GM18870 (cell line): Measurements from ENCODE around the gene CALML5.

Source experiments
- ATAC-seq: cut with Tn5 transposase; IDR thresholded peaks from one replicate; pipeline ENCODE4 v1.9.1; 2021; ENCODE audit warnings: moderate library complexity; ENCODE audit not compliant: unreplicated experiment

Gene CALML5

DNA sequence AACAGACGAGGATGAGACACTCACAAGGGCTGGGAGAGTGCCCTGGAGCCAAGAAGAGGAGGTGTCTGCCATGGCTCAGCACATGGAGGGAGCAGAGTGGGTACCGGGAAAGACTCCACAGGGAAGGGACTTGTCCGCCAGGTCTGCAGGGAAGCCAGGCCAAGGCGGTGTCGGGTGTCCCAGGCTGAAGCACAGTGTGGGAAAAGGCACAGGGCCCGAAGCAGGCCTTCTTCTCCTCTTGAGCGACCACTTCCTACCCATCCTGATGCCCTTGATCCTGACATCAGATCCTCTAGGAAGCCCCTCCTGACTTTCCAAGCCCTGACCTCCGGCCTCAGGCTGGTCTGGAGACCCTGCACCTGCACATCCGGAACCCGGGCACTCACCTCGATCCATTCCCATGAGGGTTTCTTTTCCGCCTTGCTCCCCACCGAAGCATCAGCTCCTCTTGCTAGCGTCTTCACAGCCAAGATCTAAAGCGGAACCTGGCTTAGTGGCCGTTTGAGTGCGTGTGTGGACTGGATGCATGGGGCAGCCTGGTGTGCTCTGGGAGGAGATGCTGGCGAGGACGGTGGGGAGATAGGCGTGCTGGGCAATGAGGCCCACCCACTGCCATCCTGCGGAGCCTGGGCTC lies 33.8 kb upstream of the CALML5 start:
- ATAC-seq = no peak

DNA sequence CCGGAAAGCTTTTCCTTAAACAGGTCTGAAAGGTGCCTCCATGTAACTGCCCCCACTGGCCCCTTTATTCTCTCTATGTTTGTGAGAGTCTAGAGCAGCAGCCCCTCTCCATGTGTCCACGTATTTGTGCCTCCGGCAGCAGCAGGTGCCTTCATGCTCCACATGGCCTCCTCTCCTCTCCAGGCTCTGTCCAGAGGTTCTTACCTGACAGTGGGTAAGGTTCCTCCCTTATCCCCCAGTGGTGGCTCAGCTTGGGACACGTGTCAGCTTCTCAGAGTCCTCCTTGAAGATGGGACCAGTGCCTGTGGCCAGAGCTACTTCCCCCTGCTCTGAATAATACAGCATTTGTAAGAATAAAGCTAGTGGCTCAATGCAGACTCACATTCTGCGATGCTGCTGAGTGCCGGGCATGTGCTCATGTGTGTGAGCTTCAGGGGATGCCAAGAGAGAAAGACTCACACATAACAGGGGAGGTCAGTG lies 33.3 kb upstream of the CALML5 start:
- no peak for ATAC-seq

DNA sequence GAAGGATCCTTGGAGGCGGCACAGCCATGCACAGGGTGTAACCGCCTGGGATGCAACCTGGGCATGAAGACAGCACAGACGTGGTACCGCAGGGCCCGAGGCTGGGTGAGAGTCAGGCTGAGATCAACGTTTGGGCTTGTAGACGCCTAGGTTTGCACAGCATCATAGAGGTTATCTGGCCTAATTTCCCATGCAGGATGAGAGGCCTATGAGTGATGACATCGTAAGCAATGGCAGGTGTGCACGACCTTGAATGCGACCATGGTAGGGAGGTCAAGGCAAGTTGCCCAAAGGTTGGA lies 32.9 kb upstream of the CALML5 start:
- no peak for ATAC-seq

DNA sequence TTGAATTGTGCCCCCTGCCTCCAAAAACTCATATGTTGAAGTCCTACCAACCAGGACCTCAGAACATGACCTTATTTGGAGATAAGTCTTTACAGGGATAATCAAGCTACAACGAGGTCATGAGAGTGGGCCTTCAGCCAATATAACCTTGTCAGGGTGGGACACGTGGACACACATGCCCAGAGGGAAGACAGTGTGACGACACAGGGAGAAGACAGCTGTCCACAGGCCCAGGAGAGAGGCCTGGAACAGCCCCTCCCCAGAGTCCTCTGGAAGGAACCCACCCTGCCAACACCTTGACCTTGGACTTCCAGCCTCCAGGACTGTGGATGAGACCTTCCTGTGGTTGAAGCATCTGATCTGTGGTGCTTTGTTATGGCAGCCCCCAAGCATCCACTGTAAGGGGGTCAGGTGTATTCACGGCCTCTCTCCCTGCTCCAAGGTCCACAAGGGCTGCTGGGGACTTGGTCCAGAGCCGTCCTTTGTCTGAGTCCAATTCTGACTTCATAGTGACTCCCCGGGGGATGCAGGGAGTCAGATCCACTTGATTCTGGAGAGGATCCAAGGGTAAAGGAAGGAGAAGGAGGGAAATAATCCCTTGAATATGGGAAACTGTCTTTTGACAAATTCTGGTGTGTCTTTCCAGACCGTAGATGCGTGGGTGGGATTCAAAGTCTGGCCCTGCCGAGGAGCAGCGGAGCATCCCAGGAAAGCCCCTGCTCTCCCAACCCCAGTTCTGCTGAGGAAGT lies 32.4 kb upstream of the CALML5 start:
- ATAC-seq = no peak

DNA sequence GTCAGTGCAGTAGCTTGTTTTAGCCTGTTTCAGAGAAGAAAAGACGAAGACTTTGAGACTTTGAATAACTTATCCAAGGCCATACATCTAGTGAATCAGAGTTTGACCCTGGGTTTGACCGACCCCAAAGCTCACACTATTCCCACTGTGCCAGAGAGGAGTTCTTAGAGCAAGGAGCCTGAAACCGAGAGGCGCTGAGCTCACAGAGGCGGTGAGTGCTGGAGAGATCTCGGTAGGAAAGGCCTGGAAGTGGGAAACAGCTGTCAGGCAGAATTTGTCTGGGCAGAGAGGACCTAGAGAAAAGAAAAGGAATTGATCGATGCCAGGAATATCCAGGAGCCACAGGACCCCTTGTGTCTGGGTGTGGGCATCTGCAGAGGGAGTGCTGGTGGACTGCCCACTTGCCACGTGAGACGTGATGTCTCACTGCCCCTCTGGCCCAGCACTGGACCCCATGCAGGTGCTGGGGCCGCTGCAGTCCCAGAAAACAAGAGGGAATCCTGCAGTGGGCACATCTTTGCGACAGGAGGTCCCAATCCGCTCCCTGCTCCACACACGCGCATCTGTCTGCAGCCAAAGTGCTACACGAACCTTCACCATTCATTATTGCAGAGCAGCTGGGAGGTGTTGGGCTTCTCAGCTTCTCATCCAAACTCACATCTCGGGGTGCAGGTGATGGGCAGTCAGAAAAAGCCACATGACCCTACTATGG lies 31.6 kb upstream of the CALML5 start:
- no peak for ATAC-seq

DNA sequence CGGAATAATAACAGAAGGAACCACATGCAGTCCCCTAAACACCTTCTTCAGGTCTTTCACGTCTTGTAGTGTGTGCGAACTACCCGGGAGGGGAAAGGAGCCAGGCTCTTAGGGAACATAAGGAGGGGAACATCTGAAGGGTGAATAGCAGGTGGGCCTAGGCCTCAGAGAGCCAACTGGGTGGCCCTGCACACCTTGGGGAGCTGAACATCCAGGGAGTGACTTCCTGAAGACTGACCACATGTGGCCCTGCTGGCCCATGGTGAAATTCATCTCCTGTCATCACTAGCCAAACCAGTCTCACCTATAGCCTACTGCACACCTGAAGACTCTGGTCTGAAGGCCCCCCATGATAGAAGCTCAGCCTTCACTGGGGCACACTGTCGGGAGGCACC lies 31.0 kb upstream of the CALML5 start:
- ATAC-seq = no peak

DNA sequence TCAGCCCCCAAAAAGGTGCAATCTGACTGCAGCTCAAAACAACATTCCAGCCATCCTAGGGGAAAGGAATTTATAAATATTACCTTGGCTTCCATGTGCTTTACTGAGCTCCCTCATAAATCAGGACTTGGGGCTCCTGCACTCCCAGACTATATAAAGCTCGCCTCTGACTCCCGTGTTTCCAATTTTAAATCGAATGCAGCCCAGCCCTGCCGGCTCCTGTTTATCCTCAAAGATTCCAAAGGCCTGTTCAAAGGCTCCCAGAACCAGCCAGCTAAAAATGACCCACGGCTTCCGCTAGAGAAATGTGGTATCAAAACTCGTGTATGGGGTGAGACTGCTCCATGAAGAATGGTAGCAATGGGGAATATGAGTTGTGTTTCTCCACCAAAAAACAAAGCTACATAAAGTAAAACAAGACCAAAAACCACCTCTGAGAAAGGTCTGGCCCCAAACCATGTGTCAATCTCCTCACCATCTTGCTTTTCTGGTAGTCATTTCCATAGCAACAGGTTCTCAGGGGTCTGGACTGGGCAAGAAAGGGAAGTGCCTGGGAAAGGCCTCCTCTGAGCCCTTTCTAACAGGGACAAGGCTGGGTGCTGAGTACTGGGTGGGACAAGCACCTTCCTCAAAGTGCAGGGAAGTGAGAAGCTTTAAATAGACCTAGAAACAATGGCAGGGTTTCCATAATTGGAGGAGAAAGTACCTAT lies 30.5 kb upstream of the CALML5 start:
- no peak for ATAC-seq

DNA sequence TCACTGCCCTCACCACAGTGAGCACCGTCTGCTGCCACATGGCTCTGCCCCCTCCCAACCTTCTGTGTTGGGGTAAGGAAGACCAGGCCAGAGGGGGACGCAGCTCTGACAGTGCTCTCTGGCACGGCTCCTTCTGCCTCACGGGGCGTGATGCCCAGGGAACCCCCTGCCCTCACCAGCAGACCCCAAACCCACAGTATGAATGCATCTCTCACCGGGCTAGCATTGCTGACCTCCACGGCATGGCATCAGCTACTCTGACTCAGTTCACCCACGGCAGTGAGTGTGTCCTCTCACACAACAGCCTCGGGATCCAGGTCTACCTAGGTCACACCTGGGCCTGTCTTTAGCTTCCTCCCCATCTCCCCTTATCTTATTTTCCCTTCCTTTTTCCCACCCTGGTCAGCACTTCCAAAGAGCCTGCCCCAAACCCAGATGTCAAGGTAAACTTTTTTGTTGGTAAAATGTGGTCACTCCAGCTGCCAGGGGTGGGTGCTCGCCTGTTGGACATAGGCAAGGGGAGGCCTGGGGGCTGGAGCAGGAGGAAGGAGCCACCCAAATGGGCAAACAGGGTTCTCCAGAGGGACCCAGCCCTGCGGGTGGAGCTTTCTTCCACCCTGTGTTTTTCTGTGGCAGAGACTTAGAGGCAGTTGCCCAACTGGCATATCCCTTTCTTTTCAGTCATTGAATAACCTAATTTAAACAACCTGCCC lies 29.8 kb upstream of the CALML5 start:
- ATAC-seq = no peak

DNA sequence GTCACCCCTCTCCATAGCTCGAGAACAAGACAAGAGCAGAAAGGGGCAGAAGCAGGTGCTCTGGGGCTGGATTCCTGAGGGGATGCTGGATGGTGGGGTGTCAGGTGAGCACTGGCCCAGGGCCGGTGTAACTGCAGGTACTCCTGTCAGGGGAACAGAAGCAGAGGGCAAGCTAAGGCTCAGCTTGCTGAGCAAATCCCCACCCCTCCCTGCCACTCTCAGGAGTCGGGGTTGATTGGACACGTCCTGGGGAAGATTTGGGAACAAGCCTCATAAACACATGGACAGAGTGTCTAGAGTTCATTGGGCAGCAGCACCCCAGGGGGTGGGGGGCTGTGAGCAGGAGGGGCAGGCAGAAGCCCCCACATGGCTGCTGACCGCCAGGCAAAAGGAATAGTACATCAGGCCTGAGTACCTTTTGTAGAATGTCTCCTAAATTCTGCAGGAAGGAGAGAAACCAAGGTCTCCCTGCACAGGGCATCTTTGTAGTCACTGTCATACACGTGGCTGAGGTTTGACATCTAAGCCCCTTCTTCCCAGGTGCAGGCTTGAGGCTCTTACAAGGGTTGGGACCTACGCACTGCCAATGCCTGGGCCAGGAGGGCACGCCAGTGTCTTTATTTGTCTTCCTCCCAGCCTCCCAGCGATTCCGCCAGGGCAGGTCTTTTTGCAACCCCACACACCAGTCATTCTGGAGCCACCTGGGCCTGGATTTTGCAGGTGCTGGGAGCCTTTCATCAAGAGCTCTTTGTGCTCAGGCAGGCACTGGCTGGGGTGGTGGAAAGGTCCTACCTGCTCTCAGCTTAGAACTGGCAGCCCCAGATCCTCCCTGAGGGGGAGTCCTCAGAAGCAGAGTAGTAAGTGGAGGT lies 28.2 kb upstream of the CALML5 start:
- no peak for ATAC-seq

DNA sequence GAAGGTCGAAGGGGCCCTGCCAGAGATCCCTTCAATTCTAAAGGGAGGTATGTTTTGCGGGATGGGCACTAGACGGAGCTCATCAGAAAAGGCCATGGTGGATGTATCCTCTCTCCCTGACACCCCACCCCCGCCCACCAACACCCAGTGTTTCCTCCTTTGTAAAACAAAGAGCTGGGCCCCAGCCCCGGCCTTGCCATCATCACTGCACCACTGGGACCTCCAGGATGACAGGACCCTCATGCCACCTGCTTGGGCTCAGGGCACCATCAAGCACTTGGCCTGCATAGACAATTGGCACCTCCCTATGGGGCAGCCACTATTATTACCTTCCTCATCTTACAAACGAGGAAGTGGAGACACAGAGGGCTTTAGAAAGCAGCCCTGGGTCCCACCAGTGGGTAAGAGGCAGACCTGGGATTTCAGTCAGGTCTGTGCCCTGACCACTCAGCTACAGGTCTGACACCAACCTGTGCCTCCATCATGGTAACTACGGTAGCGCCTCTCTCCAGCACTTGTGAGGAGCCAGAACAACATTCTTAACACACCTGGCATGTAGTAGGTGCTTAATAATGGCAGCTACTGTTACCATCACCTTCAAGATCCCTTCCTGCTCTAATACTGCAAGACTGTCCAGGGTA lies 27.4 kb upstream of the CALML5 start:
- no peak for ATAC-seq

DNA sequence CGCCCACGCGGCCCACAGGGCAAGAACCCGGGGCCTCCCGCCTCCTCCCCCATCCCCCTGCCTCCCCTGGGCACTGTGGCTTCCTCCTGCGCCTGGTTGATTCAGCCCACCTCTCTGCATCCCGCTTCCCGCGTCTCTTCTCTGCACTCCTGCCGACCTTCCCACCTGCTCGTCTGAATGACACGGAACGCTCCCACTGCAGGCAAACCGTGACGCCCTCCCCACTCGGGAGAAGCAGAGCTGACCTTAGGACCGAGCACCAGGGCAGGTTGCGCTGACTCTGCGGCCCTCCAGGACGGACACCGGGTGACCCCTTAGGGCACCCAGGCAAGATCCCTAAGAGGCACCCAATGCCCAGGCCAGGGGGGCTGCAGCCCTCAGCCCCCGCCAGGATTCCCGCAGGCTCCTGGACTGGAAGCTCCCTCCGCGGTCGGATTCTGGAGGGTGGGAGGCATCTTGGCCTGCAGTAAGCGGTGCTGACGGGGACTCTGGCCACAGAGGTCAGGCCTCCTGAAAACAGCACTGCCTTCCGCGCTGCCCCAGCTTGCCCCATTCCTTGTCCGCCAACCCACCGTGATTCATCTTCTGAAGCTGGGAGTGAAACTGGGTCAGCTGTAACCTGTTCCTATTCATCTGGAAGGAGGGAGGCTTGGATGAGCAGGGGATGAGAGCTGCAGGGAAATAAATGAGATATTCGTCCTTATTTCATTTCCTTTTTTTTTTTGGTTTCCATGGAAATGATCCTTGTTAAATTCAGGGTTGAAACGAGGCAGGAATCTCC lies 26.4 kb upstream of the CALML5 start:
- no peak for ATAC-seq

DNA sequence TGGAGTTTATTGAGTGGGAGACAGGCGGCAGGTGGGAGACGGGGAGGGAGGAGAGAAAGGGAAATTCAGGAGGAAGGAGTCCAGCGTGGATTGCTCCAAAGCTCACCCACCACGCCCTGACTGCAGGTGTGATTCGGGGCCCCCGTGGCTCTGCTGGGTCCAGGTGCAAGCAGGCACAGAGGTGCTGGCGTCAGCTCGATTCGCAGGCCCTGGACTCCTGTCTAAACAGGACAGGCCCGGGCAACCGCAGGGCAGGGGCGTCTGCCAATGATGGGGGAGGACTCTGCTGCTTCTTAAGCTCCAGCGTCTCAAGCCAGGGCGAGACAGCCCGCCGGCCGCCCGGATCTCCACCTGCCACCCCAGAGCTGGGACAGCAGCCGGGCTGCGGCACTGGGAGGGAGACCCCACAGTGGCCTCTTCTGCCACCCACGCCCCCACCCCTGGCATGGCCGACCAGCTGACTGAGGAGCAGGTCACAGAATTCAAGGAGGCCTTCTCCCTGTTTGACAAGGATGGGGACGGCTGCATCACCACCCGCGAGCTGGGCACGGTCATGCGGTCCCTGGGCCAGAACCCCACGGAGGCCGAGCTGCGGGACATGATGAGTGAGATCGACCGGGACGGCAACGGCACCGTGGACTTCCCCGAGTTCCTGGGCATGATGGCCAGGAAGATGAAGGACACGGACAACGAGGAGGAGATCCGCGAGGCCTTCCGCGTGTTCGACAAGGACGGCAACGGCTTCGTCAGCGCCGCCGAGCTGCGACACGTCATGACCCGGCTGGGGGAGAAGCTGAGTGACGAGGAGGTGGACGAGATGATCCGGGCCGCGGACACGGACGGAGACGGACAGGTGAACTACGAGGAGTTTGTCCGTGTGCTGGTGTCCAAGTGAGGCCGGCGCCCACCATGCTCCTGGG lies 25.5 kb upstream of the CALML5 start, which contains the start of gene CALML3:
CALML3 (plus strand) TSS at position 321 of the 920 bp plus-strand sequence; CDS start at position 446, 125 bp downstream.
- ATAC-seq = no peak

DNA sequence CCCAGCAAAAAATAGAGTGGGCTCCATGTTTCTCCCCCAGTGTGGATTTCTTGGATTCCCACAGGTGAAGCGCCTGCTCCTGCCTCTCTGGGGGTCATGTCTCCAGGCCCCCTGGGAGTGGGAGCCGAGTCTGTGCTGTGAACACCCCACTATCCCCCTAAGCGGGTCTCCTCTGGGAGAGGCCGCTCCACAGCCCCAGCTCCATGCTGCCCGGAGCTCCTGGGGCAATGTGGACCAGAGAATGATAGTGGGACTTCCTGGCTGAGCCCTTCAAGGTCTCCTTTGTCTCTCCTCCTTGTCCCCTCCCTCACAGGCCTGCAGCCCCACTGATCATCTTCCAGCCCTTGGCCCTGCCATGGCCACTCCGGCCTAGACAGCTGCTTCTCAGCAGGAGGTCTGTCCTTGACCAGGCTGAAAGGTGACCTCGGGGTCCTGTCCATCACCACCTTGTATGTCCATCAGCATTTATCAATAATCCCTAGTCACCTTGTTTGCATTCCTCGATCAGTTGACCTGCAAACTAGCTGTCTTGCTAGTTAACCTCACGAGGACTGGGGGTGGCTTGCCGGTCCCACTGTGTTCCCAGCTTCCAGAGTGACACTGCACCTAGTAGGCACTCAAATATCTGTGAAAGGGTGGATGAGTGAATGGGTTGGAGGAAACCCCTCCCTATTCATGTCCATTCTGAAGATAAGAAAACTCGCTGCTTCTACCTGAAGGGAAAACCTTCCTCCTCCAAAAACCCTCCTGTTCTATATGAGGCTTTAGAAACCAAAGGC lies 24.6 kb upstream of the CALML5 start:
- ATAC-seq = no peak

DNA sequence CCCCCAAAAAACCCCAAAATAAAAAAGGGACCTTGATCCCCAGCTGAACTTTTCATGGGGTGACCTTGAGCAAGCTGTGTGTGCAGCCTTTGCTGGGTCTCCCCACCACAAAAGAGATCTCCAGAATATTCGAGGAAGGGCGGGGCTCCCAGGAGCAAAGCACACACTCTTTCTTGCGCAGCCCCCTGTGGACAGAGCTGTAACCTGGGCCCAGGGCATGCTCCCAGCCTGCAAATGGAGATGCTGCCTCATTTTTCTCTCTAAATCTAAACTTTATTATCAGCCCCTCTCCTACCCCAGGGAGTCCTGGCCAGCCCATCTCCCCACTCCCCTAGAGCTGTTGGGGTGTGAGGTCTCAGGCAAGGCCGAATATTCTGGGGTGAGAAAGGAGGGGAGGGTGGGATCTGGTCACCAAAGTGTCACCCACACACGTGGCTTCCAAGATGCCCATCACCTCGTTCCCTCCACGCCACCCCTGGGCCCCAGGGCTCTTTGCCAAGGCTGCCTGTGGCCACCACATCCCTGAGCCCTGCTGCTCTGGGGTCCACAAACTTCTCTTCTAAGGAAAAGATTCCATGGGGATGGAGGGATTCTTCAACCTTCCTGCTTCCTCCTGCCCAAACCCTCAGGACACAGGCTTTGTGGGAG lies 23.7 kb upstream of the CALML5 start:
- no peak for ATAC-seq

DNA sequence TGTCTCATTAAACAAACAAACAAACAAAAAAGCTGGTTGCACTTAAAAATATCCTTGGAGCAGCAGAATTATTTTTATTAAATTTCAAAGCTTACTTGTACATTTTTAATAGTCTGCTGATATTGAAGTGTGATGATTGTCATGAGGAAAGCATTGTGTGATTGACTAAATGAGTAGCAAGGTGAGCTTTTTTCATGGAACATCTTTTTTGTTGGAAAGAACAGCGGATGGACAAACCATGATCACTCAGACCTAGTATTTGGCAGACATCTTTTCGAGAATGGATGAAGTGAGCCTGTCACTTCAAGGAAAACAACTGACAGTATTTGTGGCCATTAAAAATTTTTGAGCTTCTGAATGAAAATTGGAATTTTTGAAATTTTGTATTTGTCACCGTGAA lies 19.7 kb upstream of the CALML5 start:
- ATAC-seq = no peak

DNA sequence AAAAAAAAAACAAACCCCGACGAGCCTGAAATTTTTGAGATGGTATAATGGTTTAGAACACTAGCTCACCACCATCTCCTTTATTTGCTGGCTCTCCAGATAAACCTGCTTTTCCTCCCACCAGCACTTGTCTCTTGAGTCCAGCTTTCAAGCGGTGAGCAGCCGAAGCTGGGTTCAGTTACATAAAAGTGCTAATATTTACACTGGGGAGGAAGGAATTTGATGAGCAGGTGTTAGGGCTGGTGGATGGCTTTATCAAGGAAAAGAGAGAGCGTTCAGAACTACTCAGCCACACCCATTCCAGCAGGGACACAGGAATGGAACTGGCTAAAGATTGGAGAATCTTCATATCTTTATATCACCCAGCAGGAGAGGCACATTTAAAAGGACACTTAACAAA lies 18.8 kb upstream of the CALML5 start:
- no peak for ATAC-seq
